RWPE1 (cell line): ENCODE data around the gene TBC1D17.

Source experiments
- CTCF ChIA-PET: fragments of 350-600 bp; sonication (Branson Sonifier 250); formaldehyde crosslinking; extraction: SDS; loops from one replicate; lab custom pipeline; 2021; lab: Yijun Ruan, JAX
- POLR2A ChIA-PET: fragments of 400-600 bp; formaldehyde crosslinking; extraction: SDS; loops from one replicate; lab custom pipeline; 2020; ENCODE audit warnings: antibody characterized with exemption; ENCODE audit not compliant: low non-redundant PET; lab: Yijun Ruan, JAX
- DNase-seq: peaks from one replicate; pipeline ENCODE4 v3.0.0; 2012; ENCODE audit warnings: low spot score
- H3K27ac ChIP-seq: fragments of 450-650 bp; 2 replicates; pipeline ENCODE4 v1.5.1; 2017
- CTCF ChIP-seq: fragments of 450-650 bp; conservative IDR thresholded peaks from 2 replicates; pipeline ENCODE4 v1.5.1; 2017; ENCODE audit warnings: low read depth, mild to moderate bottlenecking

The TBC1D17 gene

GRCh38 chr19:49833599-49833998 is 43.9 kb upstream of the TBC1D17 start:
- CTCF ChIA-PET, result interaction anchor here (0.7 kb wide), 1 partner anchor 8 kb away, joined by 6 read pairs; no protein-coding TSS in a partner anchor
- DNase-seq, result no peak
- no peak for TF ChIP-seq CTCF
- H3K27ac ChIP-seq, result peak overlapping the region; percentile 8
- POLR2A ChIA-PET, result no interaction called here

DNA sequence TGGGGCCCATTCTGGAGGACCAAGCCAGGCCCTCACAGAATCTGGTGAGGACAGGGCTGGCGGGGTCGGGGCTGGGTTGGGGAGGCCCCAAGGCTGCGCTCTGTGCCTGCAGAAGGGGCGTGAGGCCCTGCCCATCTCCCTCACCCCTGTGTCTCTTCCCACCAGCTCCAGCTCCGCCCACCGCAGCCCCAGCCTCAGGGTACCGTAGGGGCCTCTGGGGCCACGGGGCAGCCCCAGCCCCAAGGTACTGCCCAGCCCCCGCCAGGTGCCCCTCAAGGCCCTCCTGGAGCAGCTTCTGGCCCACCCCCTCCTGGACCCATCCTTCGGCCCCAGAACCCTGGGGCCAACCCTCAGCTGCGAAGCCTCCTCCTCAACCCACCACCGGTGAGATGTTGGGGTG is 41.9 kb upstream of the TBC1D17 start:
- H3K27ac ChIP-seq, result no peak overlapping the region
- POLR2A ChIA-PET, result no interaction called here
- no peak for TF ChIP-seq CTCF
- CTCF ChIA-PET, result interaction anchor here (0.5 to 0.6 kb wide), 2 partner anchors 25 to 27 kb away, joined by 4 read pairs; no protein-coding TSS in a partner anchor
- no peak for DNase-seq

DNA sequence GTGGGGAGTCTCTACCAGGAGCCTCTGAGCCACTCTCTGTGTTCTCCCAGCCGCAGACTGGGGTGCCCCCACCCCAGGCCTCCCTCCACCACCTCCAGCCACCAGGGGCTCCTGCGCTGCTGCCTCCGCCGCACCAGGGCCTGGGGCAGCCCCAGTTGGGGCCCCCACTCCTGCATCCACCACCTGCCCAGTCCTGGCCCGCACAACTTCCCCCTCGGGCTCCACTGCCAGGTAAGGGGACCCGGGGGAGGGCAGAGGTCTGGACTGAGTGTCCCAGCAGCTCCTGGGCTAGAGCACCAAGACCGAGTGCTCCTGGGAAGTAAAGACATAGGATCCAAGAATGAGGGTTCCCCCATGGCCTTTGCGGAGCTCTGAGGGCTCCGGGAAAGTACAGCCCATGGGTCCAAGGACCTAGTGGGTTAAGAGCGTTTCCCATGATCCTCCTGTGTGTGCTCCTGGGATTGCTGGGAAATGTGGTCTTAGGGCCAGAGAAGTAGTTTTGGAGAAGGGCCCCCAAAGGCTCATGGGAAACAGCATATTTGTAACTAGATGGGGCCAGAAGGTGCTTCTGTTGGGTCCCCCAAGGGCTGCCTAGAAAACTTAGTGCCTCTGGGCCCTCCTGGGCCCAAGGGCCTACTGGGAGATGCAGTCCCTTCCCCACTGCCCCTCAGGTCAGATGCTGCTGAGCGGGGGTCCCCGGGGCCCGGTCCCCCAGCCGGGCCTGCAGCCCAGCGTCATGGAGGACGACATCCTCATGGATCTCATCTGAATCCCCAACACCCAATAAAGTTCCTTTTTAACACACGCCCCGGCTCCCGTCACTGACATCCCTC is 41.1 kb upstream of the TBC1D17 start:
- peak overlapping the region; percentile 11; the same call in 1 of the 2 replicates for H3K27ac ChIP-seq
- no peak for DNase-seq
- POLR2A ChIA-PET, result no interaction called here
- TF ChIP-seq CTCF, result no peak
- CTCF ChIA-PET, result interaction anchor here (0.5 to 0.6 kb wide), 2 partner anchors 26 to 30 kb away, joined by 3 to 4 read pairs; no protein-coding TSS in a partner anchor

DNA sequence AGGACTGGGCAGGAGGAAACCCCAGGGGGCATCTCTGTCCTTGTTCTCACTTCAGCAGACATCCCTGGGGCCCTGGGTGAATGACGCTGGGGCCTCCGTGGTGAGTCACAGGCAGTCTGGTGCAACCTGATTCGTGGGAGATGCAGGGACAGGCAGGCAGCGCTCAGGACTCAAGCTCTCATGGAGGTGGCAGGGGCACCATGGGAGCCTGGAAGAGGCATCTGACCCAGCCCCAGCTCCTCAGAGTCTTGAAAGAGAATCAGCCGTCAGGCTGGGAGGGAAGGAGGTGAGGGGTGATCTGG is 40.5 kb upstream of the TBC1D17 start:
- POLR2A ChIA-PET, result no interaction called here
- CTCF ChIA-PET, result interaction anchor here (0.6 kb wide), 1 partner anchor 29 kb away, joined by 3 read pairs; no protein-coding TSS in a partner anchor
- DNase-seq, result no peak

DNA sequence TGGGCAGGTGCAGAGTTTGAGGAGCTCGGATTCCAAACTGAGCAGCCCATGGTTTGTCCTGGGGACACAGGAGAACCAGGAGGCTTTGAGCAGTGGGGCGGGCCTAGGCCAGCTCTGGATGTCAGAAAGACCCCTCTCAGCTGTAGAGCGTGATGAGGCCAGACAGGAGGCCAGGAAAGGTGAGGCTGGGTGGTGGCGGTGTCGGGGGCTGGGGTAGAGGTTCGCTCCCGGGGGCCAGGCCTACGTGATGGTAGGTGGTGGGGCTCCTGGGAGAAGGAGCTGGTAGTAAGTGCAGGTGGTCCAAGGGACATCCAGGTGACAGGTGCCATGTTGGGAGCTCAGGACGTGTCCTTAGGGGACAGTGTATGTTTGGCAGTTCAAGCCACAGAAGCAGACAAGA is 40.1 kb upstream of the TBC1D17 start:
- ChIA-PET CTCF (no interaction called here), POLR2A (no interaction called here)
- DNase-seq, result no peak
- TF ChIP-seq CTCF, result no peak
- peak overlapping the region; percentile 11; the same call in 1 of the 2 replicates for H3K27ac ChIP-seq

More for the DNA sequence above, 40.5 kb upstream of the TBC1D17 start:
- H3K27ac ChIP-seq, result peak overlapping the region; percentile 11; the same call in 1 of the 2 replicates
- no peak for TF ChIP-seq CTCF

- TF ChIP-seq CTCF, result no peak
- ChIA-PET CTCF (interaction anchor here (0.6 kb wide), 1 partner anchor 544 kb away, joined by 3 read pairs; no protein-coding TSS in a partner anchor), POLR2A (interaction anchor here (0.6 kb wide), 1 partner anchor 20 kb away, joined by 10 read pairs; no protein-coding TSS in a partner anchor)
- DNase-seq, result no peak
- no peak overlapping the region for H3K27ac ChIP-seq
Observed at GRCh38 chr19:49838885-49839588, 38.5 kb upstream of the TBC1D17 start.
